ENCODE data around the gene MACROD1.

Gene MACROD1

DNA sequence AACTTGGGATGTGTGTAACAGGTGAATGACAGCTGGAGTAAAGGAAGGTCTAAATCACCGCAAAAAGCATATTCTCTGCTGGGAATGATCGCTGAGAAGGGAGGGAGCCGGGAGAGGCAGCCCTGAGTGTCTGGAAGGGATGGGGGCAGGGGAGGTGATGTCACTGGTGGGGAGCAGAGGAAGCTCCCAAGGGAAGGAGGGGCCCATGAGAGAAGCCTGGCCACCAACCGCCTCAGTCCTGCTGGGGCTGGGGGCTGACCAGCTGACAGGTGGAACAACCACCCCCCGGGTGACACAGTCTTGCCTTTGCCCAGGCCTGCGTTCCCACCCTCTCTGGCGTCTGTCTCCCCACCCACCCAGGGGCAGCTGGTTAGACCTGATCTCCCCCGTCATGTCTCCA is 136.1 kb downstream of the MACROD1 start:
- no peak for DNase-seq

DNA sequence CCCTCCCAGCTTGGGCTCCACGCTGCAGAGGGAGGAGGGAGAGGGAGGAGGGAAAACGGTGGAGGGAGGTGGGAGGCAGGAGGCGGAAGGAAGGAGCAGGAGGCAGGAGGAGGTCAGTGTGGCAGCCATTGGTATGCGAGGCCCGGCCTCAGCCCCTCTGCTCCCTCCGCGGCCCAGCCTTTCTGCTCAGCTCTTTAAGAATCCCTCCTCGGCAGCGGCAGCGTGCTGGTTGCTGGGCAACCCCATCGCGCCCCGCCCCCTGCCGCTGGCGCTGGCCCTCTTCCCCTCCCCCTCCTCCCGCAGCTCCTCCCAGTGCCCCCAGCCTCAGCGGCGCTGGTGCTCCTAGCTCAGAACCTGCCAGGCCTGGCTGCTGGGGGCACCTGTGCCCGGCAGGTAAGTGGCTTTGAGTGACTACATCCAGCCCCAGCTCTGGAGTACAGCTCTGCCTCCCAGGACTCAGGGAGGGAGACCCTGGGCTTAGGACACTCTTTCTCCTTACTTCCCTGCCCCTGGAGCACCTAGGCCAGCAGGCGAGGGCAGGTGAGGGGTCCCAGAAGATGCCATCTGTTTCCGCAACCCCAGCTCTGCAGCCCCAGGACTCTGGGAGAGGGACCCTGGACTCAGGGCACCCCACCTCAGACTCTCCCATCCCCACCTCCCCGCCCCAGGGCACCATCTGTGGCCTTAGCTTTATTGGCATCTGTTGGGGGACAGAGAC is 137.4 kb downstream of the MACROD1 start:
- DNase-seq = peak in 1 of 2 experiments; percentile 17

DNA sequence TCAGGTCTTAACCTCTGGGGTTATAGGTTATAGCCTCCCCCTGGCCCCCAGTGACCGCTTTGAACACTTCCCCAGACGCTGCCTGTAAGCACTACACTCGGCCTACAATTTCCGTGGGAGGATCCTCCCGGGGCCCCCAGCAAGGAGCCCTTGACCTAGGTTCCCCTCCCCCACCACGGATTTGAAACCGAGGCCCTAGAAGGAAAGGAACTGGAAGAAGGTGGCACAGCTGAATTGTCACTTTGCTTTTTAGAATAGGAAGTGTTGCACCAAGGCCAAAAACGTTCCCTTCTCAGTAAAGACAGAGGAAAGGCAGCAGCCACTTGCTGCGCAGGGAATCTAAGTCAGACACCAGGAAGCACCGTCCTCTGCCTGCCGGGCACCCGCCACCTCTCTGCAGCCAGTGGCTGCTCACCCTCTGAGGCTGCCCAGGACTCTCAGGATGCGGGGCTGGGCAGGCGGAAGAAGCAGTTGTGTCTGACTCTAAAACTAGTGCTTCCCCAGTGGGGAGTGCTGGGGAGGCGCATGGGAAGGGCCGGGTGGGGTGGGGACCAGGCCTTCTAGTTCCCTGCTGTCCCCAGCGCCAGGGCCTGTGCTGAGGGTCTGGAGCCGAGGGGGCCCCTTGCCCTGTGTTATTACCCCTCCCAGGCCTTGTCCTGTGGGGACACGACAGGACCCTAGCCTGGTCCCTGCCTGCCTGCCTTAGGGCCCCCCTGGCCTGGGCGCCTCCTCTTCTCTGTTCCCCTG is 138.1 kb downstream of the MACROD1 start:
- DNase-seq = no peak

DNA sequence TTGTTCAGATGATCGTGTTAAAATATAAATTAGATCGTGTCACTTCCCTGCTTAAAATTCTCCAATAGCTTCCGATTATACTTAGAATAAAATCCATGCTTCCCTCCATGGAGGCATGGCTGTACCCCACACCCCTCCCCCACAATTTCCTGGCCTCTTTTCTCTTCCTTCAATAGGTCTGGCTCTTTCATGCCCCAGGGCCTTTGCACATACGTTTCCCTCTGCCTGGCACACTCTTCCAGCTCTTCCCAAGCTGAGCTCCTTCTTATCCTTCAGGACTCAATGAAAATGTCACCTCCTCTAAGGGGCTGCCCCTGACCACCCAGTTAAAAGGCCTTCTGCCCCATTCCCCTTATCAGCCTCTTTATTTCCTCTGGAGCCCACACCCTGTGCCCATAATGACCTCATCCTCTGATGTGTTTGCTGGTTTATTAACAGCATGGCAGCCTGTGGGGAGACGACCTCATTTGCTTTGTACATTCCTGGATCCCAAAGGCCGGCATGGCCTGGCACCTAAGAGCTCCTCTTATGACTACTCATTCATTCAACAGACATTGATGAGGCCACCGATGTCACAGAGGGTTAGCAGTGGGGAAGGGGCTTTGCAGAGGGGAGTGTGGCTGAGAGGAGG is 139.2 kb downstream of the MACROD1 start:
- DNase-seq = no peak

DNA sequence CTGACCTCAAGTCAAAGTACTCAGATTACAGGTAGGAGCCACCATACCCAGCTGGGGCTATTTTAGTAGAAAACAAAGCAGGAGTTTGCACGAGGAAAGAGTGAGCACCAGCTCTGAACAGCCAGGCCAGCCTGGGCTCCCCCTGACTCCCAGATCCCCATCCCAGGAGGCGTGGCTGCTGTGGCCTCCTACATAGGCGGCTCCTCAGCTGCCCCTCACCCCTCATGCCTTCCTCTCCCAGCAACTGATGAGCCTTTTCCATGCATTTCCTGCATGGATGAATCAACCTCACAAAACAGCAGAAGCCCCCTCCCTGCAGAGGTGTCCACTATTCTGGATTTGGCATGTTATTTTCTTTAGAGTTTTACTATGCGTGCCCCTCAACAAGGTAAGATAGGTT is 140.7 kb downstream of the MACROD1 start:
- DNase-seq = no peak

DNA sequence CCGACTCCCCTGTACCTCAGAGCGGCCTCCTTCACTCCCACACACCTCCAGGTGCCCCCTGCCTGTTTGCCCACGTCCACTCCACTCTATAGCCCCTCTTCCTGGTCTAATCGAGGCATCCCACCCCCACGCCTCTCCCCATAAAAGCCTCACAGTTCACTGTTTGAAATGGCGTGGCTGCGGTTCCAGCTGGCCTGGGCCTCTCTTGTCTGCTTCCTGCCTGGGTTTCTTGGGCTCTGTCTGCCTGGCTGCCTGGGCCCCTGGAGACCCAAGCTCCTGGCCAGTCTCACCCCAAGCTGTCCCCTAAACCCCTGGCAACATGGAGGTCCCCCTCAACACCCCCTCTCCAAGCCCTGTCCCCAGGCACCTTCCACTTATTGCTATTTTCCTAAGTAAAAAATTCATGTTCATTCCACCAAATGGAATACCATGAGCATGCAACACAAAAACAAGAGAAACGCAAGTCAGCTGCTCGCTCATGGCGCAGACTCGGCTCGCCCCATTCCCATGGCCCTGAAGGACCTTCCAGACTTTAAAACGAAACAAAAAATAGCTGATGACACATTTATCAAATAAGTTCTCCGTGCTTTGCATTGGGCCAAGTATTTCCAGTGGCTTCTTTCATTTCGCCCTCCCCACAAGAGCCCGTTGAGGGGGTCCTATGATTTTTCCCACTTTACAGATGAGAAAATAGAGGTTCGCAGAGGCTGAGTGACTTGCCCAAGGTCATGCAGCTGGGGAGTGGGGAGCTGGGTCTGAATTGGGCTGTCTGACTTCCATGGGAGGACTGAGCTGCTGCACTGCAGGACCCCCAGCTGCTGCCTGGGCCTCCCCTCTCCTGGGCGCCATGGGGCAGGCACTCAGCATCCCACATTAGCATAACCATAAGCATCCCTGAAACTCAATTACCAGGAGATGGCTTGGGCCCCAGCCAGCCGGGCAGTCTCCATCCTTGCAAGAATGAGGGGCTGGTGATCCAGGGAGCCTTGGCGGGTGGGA is 141.9 kb downstream of the MACROD1 start:
- no peak for DNase-seq

DNA sequence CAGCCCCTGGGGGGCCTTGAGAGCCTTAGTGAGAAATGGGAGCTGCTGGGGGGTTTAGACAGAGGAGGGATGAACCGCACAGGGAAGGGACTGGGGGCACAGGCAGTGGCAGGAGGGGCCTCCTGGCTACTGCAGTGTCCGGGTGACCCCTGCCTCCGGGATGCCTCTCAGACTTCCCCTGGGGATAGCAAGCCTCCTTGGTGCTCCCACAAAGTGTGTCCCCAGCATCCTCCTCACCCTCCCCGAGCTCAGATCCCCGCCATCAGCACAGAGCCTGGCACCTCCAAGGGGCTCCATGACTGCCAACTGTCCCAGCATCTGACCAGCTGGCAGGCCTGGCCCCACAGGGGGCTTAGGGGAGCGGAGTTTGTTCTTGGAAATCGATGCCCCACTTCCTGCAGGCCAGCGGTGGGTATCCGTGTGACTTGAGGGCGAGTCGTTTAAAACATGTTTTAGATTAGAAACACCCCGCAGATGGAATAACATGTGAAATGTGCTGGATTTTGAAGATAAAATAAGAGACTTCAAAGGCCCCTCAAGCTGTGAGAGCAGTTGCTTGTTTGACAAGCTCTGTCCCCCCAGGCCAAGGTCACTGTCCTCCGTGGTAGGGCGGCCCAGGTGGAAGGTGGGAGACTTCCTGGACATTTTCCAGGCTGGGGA is 143.7 kb downstream of the MACROD1 start:
- DNase-seq = no peak

DNA sequence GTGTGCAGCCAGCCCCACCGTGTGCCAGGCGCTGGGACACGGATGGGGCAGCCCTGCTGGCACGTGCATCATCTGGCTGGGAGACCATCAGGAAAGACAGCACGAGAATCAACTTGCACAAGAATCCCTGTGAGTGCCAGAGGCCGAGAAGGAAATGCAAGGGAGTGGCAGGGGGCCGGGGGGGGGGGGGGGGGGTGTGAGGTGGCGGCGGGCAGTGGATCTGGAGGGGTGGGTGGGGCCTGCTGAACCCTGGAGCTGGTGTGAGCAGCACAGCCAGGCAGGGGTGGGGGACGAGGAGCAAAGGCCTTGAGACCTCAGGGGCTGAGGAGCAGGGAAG is 144.2 kb downstream of the MACROD1 start:
- no peak for DNase-seq

DNA sequence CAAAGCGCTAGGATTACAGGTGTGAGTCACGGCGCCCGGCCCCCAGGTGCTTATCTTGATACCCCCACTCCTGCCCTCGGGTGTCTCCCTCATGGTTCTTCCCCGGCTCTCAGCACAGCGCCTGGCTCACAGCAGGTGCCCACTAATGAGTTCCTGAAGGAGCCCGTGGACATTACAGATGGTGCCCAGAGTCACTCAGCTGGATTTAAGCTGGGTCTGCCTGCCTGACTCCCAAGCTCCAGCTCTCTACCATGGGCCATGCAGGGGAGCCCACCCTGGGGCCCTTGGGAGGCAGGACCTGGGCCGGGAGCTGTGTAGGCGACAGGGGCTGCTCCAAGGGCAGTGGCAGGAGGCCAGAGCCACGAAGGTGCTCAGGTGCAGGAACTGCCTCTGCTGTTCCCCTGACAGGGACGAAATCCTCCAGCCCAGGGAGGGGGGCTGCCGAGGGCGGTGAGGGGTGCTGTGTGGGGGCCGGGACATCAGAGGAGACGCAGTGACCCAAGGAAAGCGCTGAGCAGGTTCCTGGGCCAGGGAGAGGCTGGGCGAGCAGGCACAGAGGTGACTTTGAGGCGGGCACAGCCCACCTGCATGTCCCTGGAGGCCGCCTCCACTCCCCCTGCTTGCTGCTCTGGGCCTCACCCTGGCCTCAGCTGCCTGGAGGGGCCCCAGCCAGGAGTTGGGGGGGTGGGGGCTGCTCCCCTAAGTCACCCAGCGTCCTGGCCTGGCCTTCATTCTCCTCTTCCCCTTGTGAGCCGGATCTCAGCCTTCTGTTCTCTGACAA is 144.7 kb downstream of the MACROD1 start:
- no peak for DNase-seq

DNA sequence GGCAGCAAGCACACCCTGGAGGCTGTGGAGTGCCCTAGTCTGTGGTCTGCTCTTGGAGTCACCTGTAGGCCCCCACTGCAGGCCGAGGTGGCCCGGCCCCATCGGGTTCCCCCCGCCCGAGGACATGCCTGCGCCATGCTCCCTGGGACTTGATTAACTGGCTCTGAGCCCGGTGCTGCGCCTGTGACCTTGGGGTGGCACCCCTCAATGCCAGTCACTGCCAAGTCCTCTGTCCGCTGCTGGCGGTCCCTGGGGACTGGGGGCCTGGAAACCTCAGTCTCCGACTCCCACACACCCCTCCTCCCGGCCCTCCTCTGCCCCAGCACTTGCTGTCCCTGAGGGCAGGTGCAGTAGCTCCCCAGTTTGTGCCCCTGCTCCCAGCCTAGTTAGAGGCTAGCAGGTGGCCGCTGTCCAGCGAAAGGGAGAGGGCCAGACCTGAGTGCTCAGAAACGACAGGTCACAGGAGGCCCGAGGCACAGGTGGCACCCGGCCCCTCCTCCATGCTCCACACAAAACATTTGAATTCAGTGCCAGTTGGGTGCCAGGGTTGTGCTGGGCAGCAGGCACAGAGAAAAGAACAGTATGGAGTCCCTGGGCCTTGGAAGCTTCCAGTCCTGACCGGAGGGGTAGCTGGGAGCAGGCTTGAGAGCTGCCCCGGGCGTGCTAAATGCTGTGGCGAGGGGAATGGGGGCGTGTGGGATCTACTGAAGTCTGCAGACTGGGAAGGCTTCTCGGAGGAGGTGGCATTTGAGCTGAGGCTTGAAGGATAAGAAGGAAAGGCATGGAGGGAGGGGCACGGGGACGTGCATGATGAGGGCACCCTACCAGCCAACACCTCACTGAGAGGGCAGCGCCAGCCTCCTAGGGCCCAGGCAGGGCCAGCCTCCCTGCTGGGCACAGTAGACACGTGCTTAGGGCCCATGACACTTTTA is 146.5 kb downstream of the MACROD1 start:
- no peak for DNase-seq

DNA sequence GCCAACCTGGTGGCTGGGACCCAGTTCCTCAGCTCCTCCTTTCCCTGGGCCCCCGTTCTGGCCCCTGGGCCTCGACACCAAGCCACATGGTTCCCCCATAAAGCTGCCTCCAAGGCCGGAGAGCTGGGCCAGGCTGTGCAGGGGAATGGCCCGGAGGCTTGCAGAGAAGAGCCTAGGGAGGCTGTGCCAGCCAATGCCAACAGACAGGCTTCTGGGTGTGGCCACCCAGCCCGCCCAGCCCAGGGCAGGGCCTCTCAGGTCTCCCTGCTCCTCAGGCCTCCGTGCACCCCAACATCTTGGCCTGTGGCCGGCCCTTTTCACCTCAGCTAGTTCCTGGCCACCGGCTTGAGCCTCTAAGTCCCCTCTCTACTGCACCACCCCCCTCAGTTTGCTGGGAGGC is 147.6 kb downstream of the MACROD1 start:
- no peak for DNase-seq

DNA sequence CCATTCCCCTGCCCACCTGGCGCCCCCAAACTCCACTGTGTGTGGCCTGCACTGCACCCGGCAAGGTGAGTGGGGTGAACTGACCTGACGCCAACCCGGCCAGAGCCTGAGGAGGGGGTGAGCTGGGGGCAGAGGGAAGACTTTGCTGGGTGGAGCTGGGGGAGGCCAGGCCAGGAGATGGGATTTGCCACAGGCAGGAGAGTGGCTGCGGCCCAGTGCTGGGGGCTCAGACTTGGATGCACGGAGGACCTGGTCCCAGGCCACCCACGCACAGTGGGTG is 148.0 kb downstream of the MACROD1 start:
- no peak for DNase-seq

DNA sequence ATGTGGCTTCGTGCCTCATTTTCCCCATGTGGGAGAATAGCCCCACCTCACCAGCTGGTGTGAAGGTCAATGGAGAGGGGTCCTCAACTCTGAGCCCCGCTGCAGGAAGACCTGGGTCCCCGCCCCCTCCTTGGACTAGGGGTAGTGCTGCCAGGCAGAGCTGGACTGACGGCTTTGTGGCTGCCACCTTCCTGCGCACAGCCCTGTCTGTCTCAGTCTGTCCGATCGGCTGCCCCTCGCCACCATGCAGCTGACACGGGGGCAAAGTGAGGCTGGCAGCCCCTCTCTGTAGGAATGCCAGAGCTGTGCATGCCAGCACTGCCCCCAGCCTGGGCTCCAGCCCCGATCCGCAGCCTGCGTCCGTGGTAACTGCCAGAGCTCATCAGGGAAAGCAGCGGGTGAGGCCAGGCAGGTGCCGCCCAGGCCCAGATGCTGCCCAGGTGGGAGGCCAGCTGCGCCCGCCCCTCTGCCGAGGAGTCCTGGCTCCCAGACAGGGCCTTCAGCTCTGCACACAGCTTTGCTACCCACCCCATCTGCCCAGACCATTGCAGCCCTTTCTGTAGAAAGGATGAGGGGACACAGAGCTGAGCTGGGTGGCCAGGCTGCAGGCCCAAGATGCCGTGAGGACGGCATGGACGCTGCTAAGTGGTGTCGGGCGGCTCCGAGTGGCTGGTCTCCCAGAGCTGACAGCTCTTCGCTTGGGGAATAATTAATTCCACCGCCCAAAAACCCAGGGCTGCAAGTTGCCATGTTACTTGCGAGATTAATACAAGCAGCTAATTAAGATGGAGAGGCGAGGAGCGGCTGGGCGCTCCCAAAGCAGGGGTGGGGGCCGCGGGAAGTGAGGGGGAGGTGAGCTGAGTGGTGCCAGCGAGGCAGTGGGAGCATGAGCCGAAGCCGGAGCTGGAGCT is 149.7 kb downstream of the MACROD1 start:
- DNase-seq = no peak

DNA sequence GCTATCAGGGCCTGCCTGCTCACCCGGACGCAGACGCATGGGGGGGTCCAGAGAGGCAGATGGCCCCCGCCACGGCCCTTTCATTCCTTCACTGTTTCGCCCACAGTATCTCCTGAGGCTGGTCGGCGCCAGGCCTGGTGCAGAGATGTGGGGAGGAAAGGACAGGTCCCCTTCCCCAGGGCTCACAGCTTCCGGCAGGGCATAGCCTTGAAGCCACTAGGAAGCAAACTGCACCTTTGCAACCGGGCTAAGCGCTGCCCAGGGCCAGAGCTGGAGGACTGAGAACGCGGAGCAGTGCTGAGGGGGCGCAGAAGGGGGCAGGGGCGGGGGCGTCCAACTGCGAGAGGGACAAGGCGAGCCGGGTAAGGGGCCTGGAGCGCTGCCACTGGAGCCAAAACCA is 150.4 kb downstream of the MACROD1 start:
- no peak for DNase-seq

DNA sequence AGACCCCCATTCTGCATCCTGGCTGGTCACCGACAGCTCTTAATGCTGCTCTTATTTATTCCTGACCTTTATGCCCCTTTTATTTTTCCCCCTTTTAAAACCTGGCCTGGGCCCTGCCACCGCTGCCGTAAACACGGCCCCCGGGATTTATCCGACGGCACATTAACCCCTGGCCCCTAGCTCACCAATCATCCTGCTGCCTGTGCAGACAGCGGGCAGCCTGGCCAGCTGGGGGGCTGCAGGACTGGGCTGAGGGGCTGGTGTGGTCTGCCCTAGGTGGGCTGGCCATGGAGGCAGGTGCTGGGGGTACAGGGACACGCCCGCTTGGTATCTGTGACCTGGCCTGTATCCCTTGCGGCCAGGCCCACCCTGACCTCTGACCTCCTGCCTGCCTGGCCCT is 151.6 kb downstream of the MACROD1 start:
- no peak for DNase-seq

DNA sequence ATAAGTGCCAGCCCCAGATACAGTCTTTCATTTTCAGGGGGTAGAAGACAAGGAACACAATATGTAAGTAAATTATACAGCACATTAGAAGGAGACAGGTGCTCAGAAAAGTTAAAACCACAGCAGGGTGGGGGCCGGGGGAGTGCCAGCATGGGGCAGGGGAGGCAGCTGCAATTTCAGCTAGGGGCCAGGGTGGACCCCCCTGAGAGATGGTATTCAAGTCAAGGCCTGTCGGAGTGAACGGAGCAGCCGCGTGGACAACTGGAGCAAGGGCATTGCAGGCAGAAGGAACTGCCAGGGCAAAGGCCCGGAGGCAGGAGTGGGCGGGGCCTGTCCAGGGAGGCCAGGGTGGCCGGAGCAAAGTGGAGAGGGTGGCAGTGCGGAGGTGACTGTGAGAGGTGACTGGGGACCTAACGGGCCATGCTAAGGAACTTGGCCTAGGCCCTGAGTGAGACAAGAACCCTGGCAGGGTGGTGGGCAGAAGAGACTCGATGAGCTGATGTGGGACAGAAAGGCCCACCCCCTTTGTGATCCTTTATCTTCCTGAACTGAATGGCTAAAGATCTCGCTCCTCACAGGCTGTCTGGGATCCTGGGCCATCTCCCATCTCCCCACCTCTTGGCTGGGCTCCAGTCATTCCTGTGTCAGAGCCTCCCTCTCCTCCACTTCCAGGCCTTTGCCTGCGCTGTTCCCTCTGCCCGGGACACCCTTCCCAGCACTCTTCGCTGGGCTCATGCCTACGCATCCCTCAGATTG is 152.6 kb downstream of the MACROD1 start:
- no peak for DNase-seq

DNA sequence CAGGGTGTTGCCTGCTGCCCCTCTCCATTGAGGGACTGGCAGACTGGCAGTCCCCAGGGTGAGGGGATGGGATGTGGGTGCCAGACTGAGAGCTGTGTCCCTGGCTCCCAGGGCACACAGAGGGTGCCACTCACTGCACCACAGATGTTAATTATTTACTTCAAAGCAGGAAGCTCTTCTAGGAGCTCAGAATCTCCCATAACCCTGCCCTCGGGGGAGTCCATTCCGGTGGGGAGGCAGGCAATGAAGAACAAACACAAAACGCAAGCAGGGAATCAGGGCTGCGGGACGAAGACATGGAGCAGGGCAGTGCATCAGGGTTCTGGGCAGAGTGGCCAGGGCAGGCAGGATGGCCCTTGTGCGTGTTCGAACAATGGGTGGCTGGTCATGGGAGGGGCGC is 154.5 kb downstream of the MACROD1 start:
- no peak for DNase-seq

DNA sequence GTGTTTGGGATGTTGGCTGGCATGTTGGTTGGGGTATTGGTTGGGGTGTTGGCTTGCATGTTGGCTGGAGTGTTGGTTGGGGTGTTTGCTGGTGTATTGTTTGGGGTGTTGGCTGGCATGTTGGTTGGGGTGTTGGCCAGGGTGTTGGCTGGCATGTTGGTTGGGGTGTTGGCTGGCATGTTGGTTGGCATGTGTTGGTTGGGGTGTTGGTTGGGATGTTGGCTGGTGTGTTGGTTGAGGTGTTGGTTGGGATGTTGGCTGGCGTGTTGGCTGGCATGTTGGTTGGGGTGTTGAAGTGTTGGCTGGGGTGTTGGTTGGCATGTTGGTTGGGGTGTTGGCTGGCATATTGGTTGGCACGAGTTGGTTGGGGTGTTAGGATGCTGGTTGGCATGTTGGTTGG is 155.1 kb downstream of the MACROD1 start:
- no peak for DNase-seq

DNA sequence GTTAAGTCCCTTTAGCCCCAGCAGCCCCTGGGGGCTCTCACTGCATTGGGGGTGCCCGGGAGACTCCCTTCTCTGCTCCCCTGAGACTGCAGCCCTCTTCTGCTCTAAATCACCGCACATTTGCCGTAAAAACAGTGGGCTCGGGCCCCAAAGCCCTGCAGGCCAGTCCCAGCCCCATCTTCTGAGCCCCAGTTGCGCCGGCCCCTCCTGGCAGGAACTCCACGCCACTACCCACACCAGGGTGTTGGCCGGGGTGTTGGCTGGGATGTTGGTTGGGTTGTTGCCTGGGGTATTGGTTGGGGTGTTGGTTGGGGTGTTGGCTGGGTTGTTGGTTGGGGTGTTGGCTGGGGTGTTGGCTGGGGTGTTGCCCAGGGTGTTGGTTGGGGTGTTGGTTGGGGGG is 156.2 kb downstream of the MACROD1 start:
- DNase-seq = no peak

Measured in NCI-H1930 (cell line).